GM19043 (cell line): Measurements from ENCODE around the gene AKAP5.
A peak's percentile ranks its signal among the peaks of the same experiment; 100 is the strongest.

Experiments
- ATAC-seq: cut with Tn5 transposase; IDR thresholded peaks from one replicate; pipeline ENCODE4 v1.9.1; 2021; ENCODE audit warnings: low read depth; ENCODE audit not compliant: unreplicated experiment

AKAP5 gene, protein sequence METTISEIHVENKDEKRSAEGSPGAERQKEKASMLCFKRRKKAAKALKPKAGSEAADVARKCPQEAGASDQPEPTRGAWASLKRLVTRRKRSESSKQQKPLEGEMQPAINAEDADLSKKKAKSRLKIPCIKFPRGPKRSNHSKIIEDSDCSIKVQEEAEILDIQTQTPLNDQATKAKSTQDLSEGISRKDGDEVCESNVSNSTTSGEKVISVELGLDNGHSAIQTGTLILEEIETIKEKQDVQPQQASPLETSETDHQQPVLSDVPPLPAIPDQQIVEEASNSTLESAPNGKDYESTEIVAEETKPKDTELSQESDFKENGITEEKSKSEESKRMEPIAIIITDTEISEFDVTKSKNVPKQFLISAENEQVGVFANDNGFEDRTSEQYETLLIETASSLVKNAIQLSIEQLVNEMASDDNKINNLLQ

DNA sequence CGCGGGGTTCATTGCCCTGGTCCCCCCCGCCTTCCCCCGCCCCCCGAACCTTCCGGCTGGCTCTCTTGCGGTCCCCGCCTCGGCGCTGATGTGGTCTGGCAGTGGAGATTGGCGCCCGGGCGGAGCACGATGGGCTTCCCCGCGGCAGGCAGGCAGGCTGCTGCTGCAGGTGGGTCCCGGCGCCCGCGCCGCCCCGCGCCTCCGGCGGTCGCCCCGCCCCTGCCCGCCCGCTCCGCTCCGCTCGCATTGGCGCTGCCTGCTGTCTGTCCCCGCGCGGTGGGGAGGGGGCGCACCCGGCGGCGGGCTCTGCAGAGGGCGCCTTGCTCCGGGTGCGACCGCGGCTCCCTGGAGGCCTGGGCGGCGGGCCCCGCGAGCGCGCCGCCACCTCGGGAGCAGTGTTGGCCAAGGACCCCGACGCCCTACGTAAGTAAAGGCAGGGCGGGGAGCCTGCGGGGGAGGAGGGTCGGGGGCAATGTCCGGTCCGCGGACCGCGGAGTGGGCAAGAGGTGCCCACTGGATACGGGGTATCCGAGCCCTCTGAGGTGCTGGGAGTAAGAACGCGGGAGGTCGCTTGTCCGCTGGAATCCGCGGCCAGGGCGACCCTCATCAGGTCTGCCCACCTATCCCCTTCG, at the start of gene AKAP5:
Gene AKAP5 (plus strand): TSS at position 309 of the 632 bp plus-strand sequence. CDS start 2,896 bp downstream, outside the sequence.
- ATAC-seq, result peak; percentile 53

DNA sequence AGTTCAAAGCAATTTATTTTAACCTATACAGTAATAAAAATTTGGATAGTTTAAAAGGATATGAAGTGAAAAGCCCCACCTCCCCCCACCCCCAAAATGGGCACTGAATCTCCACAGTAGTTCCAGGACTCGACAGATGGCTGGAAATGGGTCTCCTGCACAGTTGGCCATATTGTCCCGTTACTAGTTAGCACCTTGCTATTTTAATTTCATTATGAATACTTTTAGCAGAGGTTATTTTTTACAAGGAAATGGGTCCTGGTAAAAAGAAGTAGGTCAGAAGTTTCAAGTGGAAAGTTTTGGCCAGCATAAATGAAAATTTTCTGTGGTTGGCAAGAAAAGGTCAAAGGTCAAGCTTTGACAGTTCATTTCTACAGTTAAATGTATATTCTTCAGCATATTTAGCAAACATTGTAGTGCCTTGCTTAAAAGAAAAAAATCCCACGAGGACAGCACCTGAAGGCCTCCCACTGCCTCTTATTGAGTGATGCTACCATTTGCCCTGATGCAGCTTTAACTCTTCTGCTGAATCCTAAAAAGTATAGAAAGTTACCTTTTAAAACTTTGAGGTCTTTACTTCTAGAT, 48.9 kb upstream of the AKAP5 start:
- no peak for ATAC-seq

DNA sequence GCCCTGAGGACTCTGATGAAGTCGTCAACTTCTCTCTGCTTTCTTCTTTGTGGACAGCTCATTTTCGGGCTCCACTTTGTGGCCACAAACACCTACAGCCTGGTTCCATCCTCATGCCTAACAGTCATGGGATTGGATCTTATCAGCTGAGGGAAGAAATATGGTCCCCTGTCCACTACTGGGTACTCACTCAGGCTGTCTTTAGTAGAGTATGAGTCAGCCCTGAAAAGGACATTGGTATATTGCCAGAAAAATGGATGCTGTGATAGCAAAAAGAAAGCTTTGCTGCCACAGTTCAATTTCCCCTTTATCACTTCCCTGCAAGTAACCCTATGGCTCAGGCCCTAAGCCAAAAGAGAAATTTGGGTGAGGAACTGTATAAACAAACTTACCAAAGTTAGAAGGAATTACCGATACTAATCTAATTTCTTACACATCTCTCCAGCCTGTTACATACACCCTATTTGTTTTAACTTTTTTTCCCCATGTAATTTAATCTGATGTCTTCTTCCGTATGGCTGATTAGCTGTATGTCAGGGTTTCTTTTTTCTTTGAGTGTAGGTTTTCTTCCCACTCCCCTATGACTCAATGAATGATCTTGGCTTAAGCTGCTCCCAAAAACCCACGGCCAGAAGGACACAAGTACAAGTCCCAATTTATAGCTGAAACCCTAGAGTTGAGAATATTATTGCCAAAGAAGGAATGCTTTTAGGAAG, 48.1 kb upstream of the AKAP5 start:
- ATAC-seq, result no peak

DNA sequence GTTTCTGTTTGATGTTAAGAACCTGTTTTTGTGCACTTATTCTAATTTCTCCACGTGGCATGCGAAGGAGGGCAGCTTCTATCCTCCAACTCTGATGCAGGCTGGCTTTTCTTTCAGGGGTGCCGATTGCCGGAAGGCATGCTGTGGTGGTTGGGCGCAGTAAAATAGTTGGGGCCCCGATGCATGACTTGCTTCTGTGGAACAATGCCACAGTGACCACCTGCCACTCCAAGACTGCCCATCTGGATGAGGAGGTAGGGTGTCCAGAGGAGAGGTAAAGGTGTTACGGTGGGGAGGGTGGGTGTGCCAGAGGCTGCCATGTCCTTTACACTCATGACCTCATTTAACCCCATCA, 47.6 kb upstream of the AKAP5 start:
- ATAC-seq, result no peak

DNA sequence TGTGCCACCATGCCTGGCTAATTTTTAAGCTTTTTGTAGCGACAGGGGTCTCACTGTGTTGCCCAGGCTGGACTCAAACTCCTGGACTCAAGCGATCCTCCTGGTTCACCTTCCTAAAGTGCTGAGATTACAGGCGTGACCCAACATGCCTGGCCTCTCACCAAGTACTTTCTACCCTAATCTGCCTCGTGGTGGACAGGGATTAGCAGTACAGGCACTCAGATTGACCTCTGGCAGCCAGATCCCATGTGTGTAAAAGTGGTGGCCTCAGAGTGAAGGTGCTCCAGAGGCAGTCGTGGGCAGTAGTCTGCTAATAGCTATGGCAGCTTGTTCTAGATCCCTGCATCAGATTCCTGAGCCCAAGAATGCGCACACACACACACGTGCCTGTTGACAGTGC, 46.3 kb upstream of the AKAP5 start:
- no peak for ATAC-seq

DNA sequence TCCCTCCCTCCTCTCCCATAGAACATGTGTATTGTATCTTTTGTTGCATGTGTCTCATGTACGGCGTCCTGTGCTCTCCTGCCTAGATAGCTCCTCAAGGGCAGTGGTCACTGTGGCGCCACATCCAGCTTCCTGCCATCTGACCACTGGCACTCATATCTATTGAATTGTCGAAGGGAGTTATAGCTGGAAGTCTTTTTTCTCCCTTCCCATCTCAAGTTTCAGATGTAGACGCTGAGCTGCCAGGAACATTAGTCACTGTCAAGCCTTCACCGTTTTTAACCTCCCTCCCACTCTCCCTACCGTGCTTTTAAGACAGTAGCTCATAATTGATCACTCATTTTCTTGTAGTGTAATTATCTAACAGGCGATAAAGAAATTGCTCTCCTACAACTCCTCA, 44.1 kb upstream of the AKAP5 start:
- no peak for ATAC-seq

DNA sequence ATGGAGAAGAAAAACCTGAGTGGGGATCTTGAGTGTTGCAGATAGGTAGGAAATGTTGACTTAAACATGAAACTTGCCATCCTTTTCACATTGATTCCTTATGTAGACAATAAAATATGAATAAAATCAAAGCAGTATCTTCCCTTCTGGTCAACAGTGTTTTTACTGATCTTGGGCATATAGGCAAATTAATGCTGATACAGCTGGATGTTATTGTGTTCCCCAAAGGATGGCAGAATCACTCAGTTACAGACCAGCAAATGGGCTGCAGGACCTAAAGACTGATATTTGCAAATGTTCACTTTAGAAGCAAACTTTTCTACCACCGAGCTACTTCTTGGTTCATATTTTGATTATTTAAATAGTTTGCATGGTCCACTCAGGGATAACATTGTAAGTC, 43.3 kb upstream of the AKAP5 start:
- ATAC-seq, result no peak

DNA sequence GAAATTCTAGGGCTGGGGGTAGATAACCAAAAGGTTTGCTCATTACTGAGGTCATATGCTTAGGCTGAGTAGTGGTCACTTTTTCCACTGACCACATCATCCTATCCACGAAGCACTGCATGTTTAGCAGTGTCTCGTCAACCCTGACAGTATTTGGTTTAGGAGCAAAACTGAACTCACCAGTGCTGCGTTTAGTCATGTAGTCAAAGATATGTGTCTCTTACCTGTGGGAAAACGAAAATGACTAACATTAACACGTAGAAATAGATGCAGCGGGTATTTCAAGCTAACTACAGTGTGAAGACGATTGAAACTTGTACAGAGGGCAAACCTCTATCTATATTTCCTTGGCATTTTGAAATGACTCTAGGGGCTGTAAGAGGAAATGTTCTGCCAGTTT, 42.5 kb upstream of the AKAP5 start:
- no peak for ATAC-seq

DNA sequence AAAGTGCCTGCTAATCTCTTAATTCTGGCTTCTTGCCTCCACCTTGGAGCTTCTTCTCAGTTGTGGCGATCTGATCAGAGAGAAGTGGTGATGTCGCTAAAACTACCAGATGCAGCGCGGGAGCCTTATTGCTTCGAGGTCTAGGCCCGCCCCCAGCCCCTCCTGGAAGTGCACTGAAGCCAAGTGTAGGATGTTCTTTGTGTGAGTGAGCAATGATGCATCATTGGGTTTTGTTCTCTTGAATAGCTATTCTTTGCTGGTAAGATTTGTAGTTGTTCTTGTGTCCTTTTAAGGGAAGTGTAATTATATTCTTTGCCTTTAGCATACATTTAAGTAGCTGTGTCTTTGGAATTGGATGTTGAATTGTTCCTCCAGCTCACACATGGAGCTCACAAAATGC, 41.3 kb upstream of the AKAP5 start:
- ATAC-seq, result no peak

DNA sequence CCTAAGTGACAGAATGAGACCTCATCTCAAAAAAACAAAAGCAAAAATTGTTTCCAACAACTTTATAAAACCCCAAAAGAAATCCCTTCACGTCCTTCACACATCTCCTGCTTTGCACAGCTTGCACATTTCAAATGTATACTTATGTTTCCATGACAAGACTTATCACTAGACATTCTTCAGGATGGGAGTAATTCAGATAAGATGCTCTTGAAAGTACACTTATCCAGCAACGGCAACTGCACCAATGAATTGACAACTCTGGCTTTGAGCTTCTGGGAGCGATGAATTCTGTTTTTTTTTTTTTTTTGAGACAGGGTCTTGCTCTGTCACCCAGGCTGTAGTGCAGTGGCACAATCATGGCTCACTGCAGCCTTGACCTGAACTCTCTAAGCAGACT, 30.8 kb upstream of the AKAP5 start:
- ATAC-seq, result no peak

DNA sequence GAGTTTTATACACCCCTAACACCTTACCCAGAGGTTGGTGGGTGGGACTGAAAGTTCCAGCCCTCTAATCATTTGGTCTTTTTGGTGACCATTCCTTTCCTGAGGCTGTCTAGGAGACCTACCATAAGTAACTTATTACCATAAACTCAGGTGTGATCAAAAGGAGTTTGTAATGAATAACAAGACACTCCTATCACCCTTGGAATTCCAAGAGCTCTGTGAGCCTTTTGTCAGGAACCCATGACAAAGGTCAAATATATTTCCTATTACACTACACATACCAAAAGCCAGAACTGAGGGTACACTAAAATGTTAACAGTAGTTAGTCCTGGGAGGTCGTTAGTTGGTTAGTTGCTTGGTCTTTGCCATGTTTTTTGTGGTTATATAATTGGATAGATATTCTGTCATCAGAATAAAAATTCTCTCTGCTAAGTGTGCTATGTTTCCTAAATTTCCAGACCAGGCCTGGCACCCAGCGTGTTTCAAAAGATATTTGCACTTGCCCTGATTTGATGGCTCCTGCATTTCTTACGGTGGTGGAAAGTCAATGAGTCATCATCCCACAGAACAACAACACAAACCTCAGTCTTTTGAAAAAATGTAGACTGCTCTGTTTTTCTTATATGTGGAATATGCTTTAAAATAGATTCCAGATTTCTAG, 27.0 kb upstream of the AKAP5 start:
- no peak for ATAC-seq

DNA sequence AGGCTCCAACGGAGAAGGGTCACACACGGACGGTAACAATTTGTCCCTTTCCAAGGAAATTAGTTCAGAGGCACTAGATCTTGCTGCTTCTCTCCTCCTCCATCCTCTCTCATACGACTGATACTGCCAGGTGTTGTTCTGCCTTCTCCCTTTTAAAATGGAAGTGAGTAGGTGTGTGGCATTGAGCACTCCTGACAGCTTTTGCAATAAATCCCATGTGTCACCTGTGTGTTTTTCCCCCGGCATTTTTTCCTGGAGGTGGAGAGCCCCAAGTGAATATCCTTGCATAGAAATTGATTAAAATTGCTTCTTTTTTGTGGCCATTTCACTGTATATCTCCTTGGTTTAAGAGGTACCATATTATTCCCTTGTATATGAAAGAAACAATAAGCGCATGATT, 26.2 kb upstream of the AKAP5 start:
- ATAC-seq, result no peak

DNA sequence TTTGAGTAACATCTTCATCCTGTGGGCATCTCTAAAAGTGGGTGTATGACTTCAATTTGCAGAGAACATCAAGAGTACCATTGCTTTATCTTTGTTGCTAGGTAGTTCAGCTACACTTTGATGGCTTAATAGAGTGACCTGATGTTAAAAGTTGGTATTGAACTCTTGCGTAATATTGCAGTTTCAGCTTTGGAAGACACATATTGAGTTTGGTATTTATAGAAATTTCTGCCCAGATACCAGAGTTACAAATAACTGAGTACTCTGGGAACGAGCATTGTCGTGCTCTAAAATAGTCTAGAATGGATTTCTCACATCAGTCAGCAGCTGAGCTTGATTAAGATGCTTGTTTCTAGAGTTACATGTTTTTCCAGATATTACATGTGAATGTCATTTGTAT, 24.8 kb upstream of the AKAP5 start:
- no peak for ATAC-seq

DNA sequence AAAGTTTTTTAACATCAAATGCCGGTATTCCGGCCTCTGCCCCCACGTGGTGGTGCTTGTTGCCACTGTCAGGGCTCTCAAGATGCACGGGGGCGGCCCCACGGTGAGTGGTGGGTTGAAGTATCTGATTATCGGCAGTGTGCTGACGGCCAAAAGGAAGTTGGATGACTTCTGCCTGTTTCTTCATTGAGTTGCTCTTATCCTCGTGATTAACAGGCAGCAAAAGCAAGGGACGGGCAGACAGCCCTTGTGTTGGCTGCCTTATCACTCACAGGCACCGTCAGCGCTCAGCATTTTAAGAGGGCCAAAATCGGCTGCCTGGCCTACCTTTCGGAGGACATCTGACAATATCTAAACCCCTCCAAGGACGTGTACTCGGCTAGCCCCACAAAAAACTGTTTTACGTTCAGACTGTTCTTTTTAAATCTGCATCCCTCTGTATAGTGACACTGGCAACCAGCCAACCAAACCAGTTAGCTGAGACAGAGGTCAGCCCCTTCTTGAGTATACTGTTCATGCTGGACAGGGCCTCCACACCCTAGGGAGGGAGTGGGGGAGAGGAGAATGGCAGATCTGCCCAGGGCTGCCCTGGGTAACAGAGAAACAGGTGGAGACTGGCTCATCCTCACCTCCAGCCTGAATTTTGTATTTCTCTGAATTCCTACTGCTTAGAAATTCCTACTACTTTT, 22.9 kb upstream of the AKAP5 start:
- ATAC-seq, result no peak

DNA sequence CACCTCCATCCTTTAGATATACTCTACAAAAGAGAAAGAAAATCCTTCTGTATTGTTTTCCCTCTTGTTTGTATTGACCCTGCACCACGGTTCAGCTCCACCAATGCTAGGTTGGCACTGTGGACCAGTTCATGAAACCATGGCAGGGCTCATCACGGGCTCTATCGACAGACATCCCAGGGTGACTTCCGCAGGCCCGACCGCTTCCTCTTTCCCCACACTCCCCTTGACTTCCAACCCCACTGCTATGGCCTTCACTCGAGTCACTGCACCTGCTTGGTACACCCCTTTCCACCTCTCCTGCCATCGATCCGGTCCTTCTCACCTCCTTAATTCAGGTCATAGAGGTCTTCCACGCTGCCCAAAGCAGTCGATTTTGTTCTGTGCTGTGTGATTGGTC, 21.2 kb upstream of the AKAP5 start:
- ATAC-seq, result no peak

DNA sequence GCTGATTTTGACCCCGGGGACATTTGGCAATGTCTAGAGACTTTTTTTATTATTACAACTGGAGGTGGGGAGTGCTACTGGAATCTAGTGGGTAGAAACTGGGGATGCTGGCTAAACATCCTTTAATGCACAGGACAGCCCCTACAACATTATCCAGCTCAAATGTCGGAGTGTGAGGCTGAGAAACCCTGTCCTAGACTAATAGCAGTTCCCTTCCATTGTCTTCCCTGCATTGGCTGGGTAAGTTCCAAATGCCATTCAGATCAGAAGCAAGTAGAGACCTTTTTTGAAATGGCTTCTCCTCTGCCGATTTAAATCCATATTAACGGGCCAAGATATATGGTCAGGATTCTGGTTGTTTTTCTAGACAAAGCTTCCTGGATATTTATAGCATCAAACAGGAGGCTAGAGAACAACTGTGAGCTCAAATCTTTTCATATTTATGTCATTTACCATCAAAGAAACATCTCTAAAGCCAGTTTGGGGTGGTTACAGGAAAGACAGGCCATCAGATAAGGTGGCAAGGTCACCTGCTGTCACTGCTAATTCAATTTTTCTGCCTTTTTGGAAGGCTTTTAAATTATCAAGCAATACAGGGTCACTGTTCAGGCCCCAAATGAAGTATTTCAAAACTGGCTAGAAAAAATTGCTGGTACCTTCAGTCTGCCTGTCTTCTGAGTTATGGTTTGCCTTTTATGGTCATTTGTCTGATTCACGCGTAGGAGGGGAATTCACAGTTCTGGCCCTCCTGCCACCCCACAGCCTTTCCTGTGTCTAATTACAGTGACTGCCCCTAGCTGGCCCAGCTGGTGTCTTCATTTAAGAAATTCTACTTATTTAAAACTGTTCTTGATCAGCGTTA, 20.1 kb upstream of the AKAP5 start:
- ATAC-seq, result peak; percentile 91

DNA sequence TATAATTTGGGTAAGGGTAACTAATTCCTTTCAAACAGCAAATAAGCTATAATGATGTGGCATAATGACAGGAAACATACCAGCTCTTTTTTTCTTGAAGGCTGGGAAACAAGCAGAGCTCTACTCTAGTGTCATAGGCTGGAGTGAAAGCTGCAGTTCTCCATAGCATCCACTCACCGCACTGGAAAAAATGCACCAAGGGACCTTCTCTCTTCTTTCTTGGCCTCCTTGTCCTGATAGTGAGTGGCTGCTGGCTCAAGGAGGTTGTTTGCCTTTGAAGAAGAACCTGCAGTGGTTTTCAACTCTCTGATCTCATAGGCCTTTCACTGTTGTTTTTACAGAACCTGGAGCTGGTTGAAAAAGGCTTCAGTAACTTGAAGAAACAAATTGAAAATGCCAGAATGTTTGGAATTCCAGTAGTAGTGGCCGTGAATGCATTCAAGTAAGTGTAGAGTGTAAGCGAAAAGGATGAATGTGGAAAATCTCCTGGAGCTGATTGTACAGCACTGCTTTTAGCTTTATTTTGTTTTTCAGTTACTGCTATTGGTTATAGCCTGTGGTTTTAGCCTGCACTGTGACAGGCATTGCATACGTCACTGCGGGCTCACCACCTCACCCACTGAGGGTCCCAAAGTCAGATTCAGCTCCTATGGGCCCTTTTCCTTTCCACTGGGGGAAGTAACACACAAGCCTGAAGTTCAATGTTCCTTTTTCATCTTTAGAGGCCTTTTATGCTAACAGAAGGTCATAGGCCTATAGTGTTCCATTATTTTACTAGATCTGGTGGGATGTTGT, 17.2 kb upstream of the AKAP5 start:
- no peak for ATAC-seq

DNA sequence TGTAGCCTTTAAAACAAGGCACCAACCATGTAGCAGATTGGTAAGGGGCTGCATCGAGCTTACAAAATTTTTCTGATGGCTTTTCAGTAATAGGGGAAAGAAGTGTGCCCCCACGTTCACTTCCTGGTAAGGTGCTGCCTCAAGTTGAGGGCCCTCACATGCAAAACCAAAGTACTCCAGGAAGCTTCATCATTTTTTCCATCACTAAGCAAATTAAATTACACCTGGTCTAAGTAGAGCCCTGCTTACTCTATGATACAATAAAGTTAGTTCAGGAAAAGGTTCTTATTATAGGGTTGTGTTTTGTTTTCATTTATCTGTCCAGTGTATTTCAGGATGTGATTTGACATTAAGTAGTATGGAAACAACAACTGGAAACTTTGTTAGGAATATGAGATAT, 15.0 kb upstream of the AKAP5 start:
- no peak for ATAC-seq

DNA sequence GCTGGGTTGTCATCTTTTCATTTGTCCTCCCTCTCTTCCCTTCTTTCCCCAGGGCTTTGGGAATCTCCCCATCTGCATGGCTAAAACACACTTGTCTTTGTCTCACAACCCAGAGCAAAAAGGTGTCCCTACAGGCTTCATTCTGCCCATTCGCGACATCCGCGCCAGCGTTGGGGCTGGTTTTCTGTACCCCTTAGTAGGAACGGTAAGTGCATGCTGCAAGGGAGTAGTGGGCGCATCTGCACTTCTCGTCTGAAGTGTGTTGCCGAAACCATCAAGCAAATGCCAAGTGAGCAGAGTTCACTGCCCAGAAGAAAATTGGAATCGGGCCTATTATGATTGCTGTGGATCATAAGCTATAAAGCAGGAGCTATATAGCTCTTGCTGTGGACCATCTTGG, 10.6 kb upstream of the AKAP5 start:
- ATAC-seq, result no peak
